Liver (tissue), 9 donors: ENCODE results near the gene MED10. TPM values are rescaled to one million over a fixed set of nuclear protein-coding genes. Genes with fewer than 3 reads are reported as not detected.

Experiments
- DNase-seq: peaks from one replicate; pipeline ENCODE4 v3.0.0-alpha.2; 2017; ENCODE audit warnings: low spot score
- H3K27ac ChIP-seq, 2 donors: one replicate each; pipeline ENCODE4 v1.7.0; 2013; ENCODE audit warnings: inconsistent platforms in 2 of 2, low read length in 2 of 2, control low read depth in 1 of 2, low read depth in 1 of 2, mild to moderate bottlenecking in 1 of 2
- H3K27me3 ChIP-seq, 4 donors: one replicate each; pipeline versions ENCODE4 v1.6.1 to v1.7.0; 2013; ENCODE audit warnings: low read length in 3 of 4, inconsistent platforms in 1 of 4, mild to moderate bottlenecking in 1 of 4, moderate library complexity in 1 of 4; ENCODE audit not compliant: control insufficient read depth in 4 of 4, insufficient read depth in 4 of 4
- H3K36me3 ChIP-seq, 4 donors: one replicate each; pipeline versions ENCODE4 v1.6.1 to v1.7.0; 2013; ENCODE audit warnings: low read length in 3 of 4, mild to moderate bottlenecking in 3 of 4, low read depth in 1 of 4, moderate library complexity in 1 of 4; ENCODE audit not compliant: control insufficient read depth in 4 of 4, insufficient read depth in 3 of 4
- H3K4me1 ChIP-seq, 4 donors: one replicate each; pipeline versions ENCODE4 v1.6.1 to v1.7.0; 2013; ENCODE audit warnings: low read length in 3 of 4, mild to moderate bottlenecking in 3 of 4, moderate library complexity in 1 of 4; ENCODE audit not compliant: control insufficient read depth in 4 of 4, insufficient read depth in 4 of 4
- H3K4me3 ChIP-seq, 3 donors: one replicate each; pipeline versions ENCODE4 v1.6.1 to v1.7.0; 2013; ENCODE audit warnings: low read length in 3 of 3, control low read depth in 1 of 3, low read depth in 1 of 3, mild to moderate bottlenecking in 1 of 3
- H3K9ac ChIP-seq, 2 donors: one replicate each; pipeline ENCODE4 v1.7.0; 2013; ENCODE audit warnings: low read length in 2 of 2, mild to moderate bottlenecking in 2 of 2, moderate library complexity in 2 of 2, control low read depth in 1 of 2, low read depth in 1 of 2
- H3K9me3 ChIP-seq, 4 donors: one replicate each; pipeline versions ENCODE4 v1.6.1 to v1.7.0; 2013; ENCODE audit warnings: low read length in 3 of 4; ENCODE audit not compliant: control insufficient read depth in 4 of 4
- CTCF ChIP-seq: fragments of 150-350 bp; IDR thresholded peaks from 2 replicates; pipeline ENCODE4 v1.5.1; 2017; ENCODE audit warnings: improper control_type of control experiment, low read depth, low read length; ENCODE audit not compliant: missing input control
- EGR1 ChIP-seq, 2 donors: IDR thresholded peaks; 2 replicates each; pipeline ENCODE4 v1.6.1; 2016 to 2018; ENCODE audit warnings: antibody characterized with exemption in 2 of 2, low read depth in 2 of 2
- FOXA1 ChIP-seq: IDR thresholded peaks from 2 replicates; pipeline ENCODE4 v1.6.1; 2016; ENCODE audit warnings: antibody characterized with exemption
- FOXA2 ChIP-seq: IDR thresholded peaks from 2 replicates; pipeline ENCODE4 v1.6.1; 2016; ENCODE audit warnings: antibody characterized with exemption
- GABPA ChIP-seq, 2 donors: IDR thresholded peaks in 1 of 2; conservative IDR thresholded peaks in 1 of 2; 2 replicates each; pipeline ENCODE4 v1.6.1; 2016; ENCODE audit warnings: antibody characterized with exemption in 2 of 2, mild to moderate bottlenecking in 1 of 2, moderate library complexity in 1 of 2
- HNF4G ChIP-seq: IDR thresholded peaks from 2 replicates; pipeline ENCODE4 v1.6.1; 2016; ENCODE audit warnings: antibody characterized with exemption
- JUND ChIP-seq, 2 donors: IDR thresholded peaks; 2 replicates each; pipeline ENCODE4 v1.6.1; 2016; ENCODE audit warnings: antibody characterized with exemption in 2 of 2
- NR2F2 ChIP-seq: IDR thresholded peaks from 2 replicates; pipeline ENCODE4 v1.6.1; 2016; ENCODE audit warnings: antibody characterized with exemption
- RAD21 ChIP-seq, 2 donors: IDR thresholded peaks; 2 replicates each; pipeline ENCODE4 v1.6.1; 2016; ENCODE audit warnings: antibody characterized with exemption in 2 of 2, mild to moderate bottlenecking in 2 of 2
- REST ChIP-seq: IDR thresholded peaks from 2 replicates; pipeline ENCODE4 v1.6.1; 2016; ENCODE audit warnings: antibody characterized with exemption, mild to moderate bottlenecking
- RXRA ChIP-seq, 2 donors: IDR thresholded peaks; 2 replicates each; pipeline ENCODE4 v1.6.1; 2017 to 2018; ENCODE audit warnings: antibody characterized with exemption in 2 of 2, mild to moderate bottlenecking in 1 of 2
- SP1 ChIP-seq: IDR thresholded peaks from 2 replicates; pipeline ENCODE4 v1.6.1; 2018; ENCODE audit warnings: antibody characterized with exemption, mild to moderate bottlenecking
- ZBTB33 ChIP-seq: IDR thresholded peaks from 2 replicates; pipeline ENCODE4 v1.6.1; 2016; ENCODE audit warnings: antibody characterized with exemption
- WGBS: extraction: QIAGEN DNeasy Blood & Tissue Kit; methylation state at CpG from one replicate; pipeline ENCODE4 v1.1.7; 2013; 5-methylcytosine and 5-hydroxymethylcytosine counted together
- polyA plus RNA-seq, 2 donors: library from polyadenylated mRNA; stranded (reverse) in 1 of 2; unstranded in 1 of 2; fragments of 200-250 nt in 1 of 2; fragments of >200 nt in 1 of 2; fragmentation: Nextera tagmentation in 1 of 2; extraction: Ambion mirVana in 1 of 2; gene quantifications; one replicate each; pipeline versions ENCODE4 v1.2.1 to v1.2.3, GENCODE V29; 2013 to 2015
- total RNA-seq, 2 donors: library from RNA; depleted of rRNA; stranded (reverse); fragments of >200 nt; gene quantifications; one replicate each; pipeline ENCODE4 v1.2.3, GENCODE V29; 2014
- TF ChIP-seq, protein P1 (sequence below): IDR thresholded peaks from 2 replicates; pipeline ENCODE4 v1.6.1; 2016; ENCODE audit warnings: antibody characterized with exemption
- TF ChIP-seq, protein P2 (sequence below): IDR thresholded peaks from 2 replicates; pipeline ENCODE4 v1.6.1; 2016; ENCODE audit warnings: antibody characterized with exemption
- donor health status: healthy.
- donor health status: healthy.
- donor health status: healthy.
- donor health status: healthy.
- donor health status: healthy.

MED10 gene
- total and polyA plus RNA-seq, 4 donors, result 6.1 to 31.5 (median 11.5) TPM

- Histone ChIP-seq H3K27me3 (no peaks in the 10 kb centered on the region), H3K4me3 (no peak overlapping the region), H3K27ac (no peak overlapping the region), H3K36me3 (peaks cover 1 to 17% (median 11%) of the 10 kb centered on the region in 4 donors), H3K9me3 (no peaks in the 10 kb centered on the region), H3K9ac (no peak overlapping the region), H3K4me1 (no peaks in the 10 kb centered on the region)
- TF ChIP-seq FOXA2, result no peak
- TF ChIP-seq REST, result no peak
- TF ChIP-seq JUND (IDR thresholded peaks at IDR 0.05), result no peak
- TF ChIP-seq ZBTB33, result no peak
- WGBS, result 81% methylated on average over 16 of the region's 16 CpGs
- DNase-seq, result no peak
These were observed 12.3 kb downstream of the MED10 start for GRCh38 chr5:6365977-6366590.

DNA sequence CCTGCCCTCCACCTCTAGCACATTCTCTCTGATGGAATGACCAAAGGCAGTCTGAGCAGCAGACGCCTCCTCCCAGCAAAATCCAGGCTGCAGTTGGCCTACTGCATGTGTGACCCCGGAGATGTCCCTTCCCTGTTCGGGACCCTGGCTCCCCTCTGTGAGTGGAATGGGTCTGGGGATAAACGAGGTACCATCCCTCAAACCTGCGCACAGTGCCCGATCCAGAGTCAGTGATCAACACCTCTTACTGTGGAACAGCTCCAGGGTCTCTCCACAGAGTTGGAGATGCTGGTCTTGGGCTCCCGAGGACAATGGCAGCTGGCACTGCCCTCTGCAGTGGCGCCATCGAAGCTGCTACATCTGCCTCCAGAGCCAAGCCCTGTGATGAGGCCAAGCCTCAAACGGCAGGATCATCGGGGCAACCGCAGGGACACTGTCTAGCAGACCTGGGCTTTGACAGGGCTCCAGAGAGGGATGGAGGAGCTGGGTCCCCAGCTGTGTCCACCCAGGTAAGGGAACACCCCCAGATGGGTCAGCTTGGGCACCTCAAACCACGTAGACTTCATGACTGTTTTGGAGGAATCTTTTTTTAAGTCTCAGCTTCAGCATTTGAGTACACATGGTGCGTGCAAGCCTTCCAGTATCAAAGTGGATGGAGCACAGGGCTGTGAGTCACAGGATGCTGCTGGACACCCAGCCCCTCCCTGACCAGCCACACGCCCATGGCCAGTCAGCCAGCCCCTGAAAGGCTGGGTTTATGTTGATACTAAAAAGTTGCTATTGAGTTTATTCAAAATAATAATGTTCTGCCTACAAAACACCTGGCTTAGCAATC is 13.0 kb downstream of the MED10 start:
- peaks cover 1 to 10% (median 7%) of the 10 kb centered on the region in 4 donors for H3K36me3 ChIP-seq
- no peak for DNase-seq
- no peak overlapping the region for H3K4me3 ChIP-seq
- TF ChIP-seq HNF4G (no peak), RXRA (IDR thresholded peaks at IDR 0.05) (no peak), NR2F2 (no peak), CTCF (no peak), ZBTB33 (no peak), REST (no peak), FOXA1 (no peak), RAD21 (IDR thresholded peaks at IDR 0.05) (no peak), SP1 (no peak), JUND (IDR thresholded peaks at IDR 0.05) (no peak), GABPA (IDR thresholded peaks at IDR 0.05 in 1 of 2, conservative IDR thresholded peaks at IDR 0.05 in 1 of 2) (no peak), EGR1 (IDR thresholded peaks at IDR 0.05; ENCODE audit: low read depth in 2 of 2) (no peak)
- TF ChIP-seq, protein P1, sequence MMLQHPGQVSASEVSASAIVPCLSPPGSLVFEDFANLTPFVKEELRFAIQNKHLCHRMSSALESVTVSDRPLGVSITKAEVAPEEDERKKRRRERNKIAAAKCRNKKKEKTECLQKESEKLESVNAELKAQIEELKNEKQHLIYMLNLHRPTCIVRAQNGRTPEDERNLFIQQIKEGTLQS, result no peak
- TF ChIP-seq, protein P2, sequence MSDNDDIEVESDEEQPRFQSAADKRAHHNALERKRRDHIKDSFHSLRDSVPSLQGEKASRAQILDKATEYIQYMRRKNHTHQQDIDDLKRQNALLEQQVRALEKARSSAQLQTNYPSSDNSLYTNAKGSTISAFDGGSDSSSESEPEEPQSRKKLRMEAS, result no peak
- no peak overlapping the region for H3K27ac ChIP-seq
- H3K9me3 ChIP-seq, result no peaks in the 10 kb centered on the region
- 95% methylated on average over 15 of the region's 15 CpGs for WGBS
- no peaks in the 10 kb centered on the region for H3K27me3 ChIP-seq
- no peak overlapping the region for H3K9ac ChIP-seq
- H3K4me1 ChIP-seq, result no peaks in the 10 kb centered on the region
